T-helper 2 cell treated with Interferon-gamma antibody and Interleukin-4, amounts not matched to agents 100 ng/mL and 5 ng/mL, for 36 hours (primary cell): ENCODE measurements around the gene LCN12. TPM values are rescaled to one million over a fixed set of nuclear protein-coding genes. Genes with fewer than 3 reads are reported as not detected.

Source experiments
- intact Hi-C: fragments of 100-400 bp; cut with micrococcal nuclease; formaldehyde crosslinking; loops from one replicate; pipeline ENCODE4 v1.15.1; 2023
- total RNA-seq: library from RNA; stranded (reverse); gene quantifications from 2 replicates; pipeline ENCODE4 v1.2.3, GENCODE V29; 2022

Gene LCN12
- 2.3 and 2.8 TPM in 2 replicates for total RNA-seq

- intact Hi-C loops: loop anchor here (2.0 kb wide), 1 partner anchor 83 kb away; no protein-coding TSS in a partner anchor
Observed at GRCh38 chr9:136951541-136952320, at the start of gene LCN12. LCN12 (plus strand) TSS chr9:136952273; CDS start chr9:136952328, 55 bp downstream.

GRCh38 chr9:136903041-136903554, 49.0 kb upstream of the LCN12 start:
- intact Hi-C loops: loop anchor here (5.0 kb wide), 1 partner anchor 56 kb away; the partner anchor contains the start of gene PHPT1

GRCh38 chr9:136906266-136906665, 45.8 kb upstream of the LCN12 start:
- intact Hi-C loops: no loop called here

- intact Hi-C loops: no loop called here
Observed at GRCh38 chr9:136907011-136907914, 44.8 kb upstream of the LCN12 start.

- intact Hi-C loops: no loop called here
Observed at GRCh38 chr9:136910197-136910900, 41.7 kb upstream of the LCN12 start.

GRCh38 chr9:136910901-136911245, 41.2 kb upstream of the LCN12 start:
- intact Hi-C loops: no loop called here

- intact Hi-C loops: no loop called here
Observed at GRCh38 chr9:136913701-136914438, 38.2 kb upstream of the LCN12 start.

- intact Hi-C loops: no loop called here
Observed at GRCh38 chr9:136915632-136916329, 36.3 kb upstream of the LCN12 start.

- intact Hi-C loops: no loop called here
Observed at GRCh38 chr9:136916330-136917184, 35.5 kb upstream of the LCN12 start.

- intact Hi-C loops: no loop called here
Observed at GRCh38 chr9:136917902-136918301, 34.2 kb upstream of the LCN12 start.

- intact Hi-C loops: no loop called here
Observed at GRCh38 chr9:136920069-136920468, 32.0 kb upstream of the LCN12 start.

- intact Hi-C loops: no loop called here
Observed at GRCh38 chr9:136920734-136921231, 31.3 kb upstream of the LCN12 start.

- intact Hi-C loops: no loop called here
Observed at GRCh38 chr9:136921307-136921706, 30.8 kb upstream of the LCN12 start.

- intact Hi-C loops: no loop called here
Observed at GRCh38 chr9:136921718-136922117, 30.4 kb upstream of the LCN12 start.

- intact Hi-C loops: no loop called here
Observed at GRCh38 chr9:136922540-136922939, 29.5 kb upstream of the LCN12 start.

- intact Hi-C loops: no loop called here
Observed at GRCh38 chr9:136923881-136924280, 28.2 kb upstream of the LCN12 start.

GRCh38 chr9:136925414-136926153, 26.5 kb upstream of the LCN12 start:
- intact Hi-C loops: no loop called here

- intact Hi-C loops: no loop called here
Observed at GRCh38 chr9:136926154-136926704, 25.8 kb upstream of the LCN12 start.
